H1 (cell line): ENCODE measurements around the gene UROS. TPM values are rescaled to one million over a fixed set of nuclear protein-coding genes. Genes with fewer than 3 reads are reported as not detected.

ENCODE experiments used
- CTCF ChIA-PET: fragments of 300-600 bp; sonication (Branson Sonifier 250); formaldehyde crosslinking; loops from one replicate; lab custom pipeline; 2021; ENCODE audit not compliant: partially characterized antibody; lab: Charles Lee
- POLR2A ChIA-PET: fragments of 300-600 bp; sonication (Branson Sonifier 250); formaldehyde crosslinking; loops from one replicate; lab custom pipeline; 2021; ENCODE audit warnings: inconsistent platforms; ENCODE audit not compliant: partially characterized antibody; lab: Charles Lee
- DNase-seq, 2 experiments: peaks; one replicate each; pipeline versions ENCODE4 v3.0.0 to v3.0.0-alpha.2; 2010 to 2022; ENCODE audit warnings: low spot score in 2 of 2, low read depth in 1 of 2, mixed read lengths in 1 of 2
- FAIRE-seq: peaks from 2 replicates; lab custom pipeline; 2011; peaks lifted over from hg19 to GRCh38; lab: Jason Lieb, UNC
- H2AFZ ChIP-seq: 2 replicates; pipeline ENCODE4 v1.8.1; 2012; ENCODE audit warnings: low read length, inconsistent platforms
- H2AK5ac ChIP-seq: 2 replicates; pipeline ENCODE4 v1.6.1; 2013; ENCODE audit warnings: low read depth, low read length
- H2BK120ac ChIP-seq: replicated peaks from 2 replicates; pipeline ENCODE3; 2013; ENCODE audit warnings: low read depth, low read length, inconsistent platforms
- H2BK12ac ChIP-seq: 2 replicates; pipeline ENCODE4 v1.6.1; 2013; ENCODE audit warnings: low read depth, low read length
- H2BK15ac ChIP-seq: 2 replicates; pipeline ENCODE4 v1.6.1; 2013; ENCODE audit warnings: low read length
- H2BK20ac ChIP-seq: 2 replicates; pipeline ENCODE4 v1.6.1; 2013; ENCODE audit warnings: low read length
- H2BK5ac ChIP-seq: 2 replicates; pipeline ENCODE4 v1.6.1; 2013; ENCODE audit warnings: low read depth, low read length
- H3K14ac ChIP-seq: 2 replicates; pipeline ENCODE4 v1.6.1; 2013; ENCODE audit warnings: inconsistent platforms; ENCODE audit not compliant: insufficient read length
- H3K18ac ChIP-seq: 2 replicates; pipeline ENCODE4 v1.6.1; 2013; ENCODE audit warnings: low read length; ENCODE audit errors: extremely low read depth
- H3K23ac ChIP-seq: 2 replicates; pipeline ENCODE4 v1.6.1; 2013; ENCODE audit warnings: inconsistent platforms; ENCODE audit not compliant: insufficient read length
- H3K23me2 ChIP-seq: 2 replicates; pipeline ENCODE4 v1.6.1; 2013; ENCODE audit warnings: low read depth, low read length
- H3K27ac ChIP-seq: 2 replicates; pipeline ENCODE4 v1.6.1; 2011; ENCODE audit warnings: low read depth, low read length, inconsistent platforms
- H3K27me3 ChIP-seq, 4 experiments: replicated peaks in 1 of 4; 1 replicate in 1 of 4; 2 replicates in 3 of 4; pipeline versions ENCODE4 v1.6.1 to v1.8.1; 2011 to 2013; ENCODE audit warnings: low read length in 3 of 4, mild to moderate bottlenecking in 3 of 4, inconsistent platforms in 2 of 4, mixed read lengths in 2 of 4, moderate library complexity in 1 of 4; ENCODE audit not compliant: control insufficient read depth in 3 of 4, insufficient read depth in 3 of 4; ENCODE audit errors: extremely low read depth in 1 of 4
- H3K36me3 ChIP-seq, 4 experiments: 2 replicates each; pipeline versions ENCODE4 v1.6.1 to v1.8.1; 2011 to 2013; ENCODE audit warnings: mild to moderate bottlenecking in 4 of 4, low read length in 3 of 4, moderate library complexity in 2 of 4, control low read depth in 1 of 4, inconsistent platforms in 1 of 4; ENCODE audit not compliant: insufficient read depth in 4 of 4, control insufficient read depth in 2 of 4
- H3K4ac ChIP-seq: replicated peaks from 2 replicates; pipeline ENCODE3; 2013; ENCODE audit warnings: low read length, low read depth, mixed read lengths, inconsistent platforms; ENCODE audit not compliant: insufficient read length
- H3K4me1 ChIP-seq, 4 experiments: replicated peaks in 1 of 4; 1 replicate in 1 of 4; 2 replicates in 3 of 4; pipeline versions ENCODE4 v1.6.1 to v1.8.1; 2011 to 2013; ENCODE audit warnings: low read length in 3 of 4, inconsistent platforms in 2 of 4, mixed read lengths in 1 of 4; ENCODE audit not compliant: insufficient read depth in 4 of 4, control insufficient read depth in 3 of 4
- H3K4me2 ChIP-seq, 2 experiments: 2 replicates each; pipeline versions ENCODE4 v1.6.1 to v1.8.1; 2011 to 2013; ENCODE audit warnings: low read depth in 2 of 2, low read length in 2 of 2, control low read depth in 1 of 2, inconsistent platforms in 1 of 2, mild to moderate bottlenecking in 1 of 2; ENCODE audit not compliant: insufficient read depth in 1 of 2
- H3K4me3 ChIP-seq, 4 experiments: fragments of 200-600, 300-600 bp in 1 of 4; sonication (generic), shearing (Covaris generic), sonication (Bioruptor Twin) in 1 of 4; 2 replicates each; pipeline versions ENCODE4 v1.5.1 to v1.8.1; 2011 to 2016; ENCODE audit warnings: low read length in 4 of 4, low read depth in 3 of 4, control low read depth in 2 of 4, inconsistent platforms in 2 of 4, mild to moderate bottlenecking in 2 of 4, mixed read lengths in 1 of 4, moderate library complexity in 1 of 4; ENCODE audit not compliant: insufficient read depth in 2 of 4; ENCODE audit errors: extremely low read depth in 1 of 4
- H3K56ac ChIP-seq: replicated peaks from 2 replicates; pipeline ENCODE3; 2013; ENCODE audit warnings: low read depth, mild to moderate bottlenecking, mixed read lengths, low read length, inconsistent platforms; ENCODE audit not compliant: insufficient read length
- H3K79me1 ChIP-seq: 2 replicates; pipeline ENCODE4 v1.6.1; 2013; ENCODE audit warnings: low read depth, low read length, control low read depth
- H3K79me2 ChIP-seq, 2 experiments: 2 replicates each; pipeline versions ENCODE4 v1.6.1 to v1.8.1; 2012 to 2013; ENCODE audit warnings: low read length in 2 of 2, mild to moderate bottlenecking in 2 of 2, inconsistent platforms in 1 of 2; ENCODE audit not compliant: insufficient read depth in 2 of 2, control insufficient read depth in 1 of 2
- H3K9ac ChIP-seq, 4 experiments: replicated peaks in 1 of 4; 1 replicate in 1 of 4; 2 replicates in 3 of 4; pipeline versions ENCODE4 v1.6.1 to v1.8.1; 2011 to 2013; ENCODE audit warnings: low read depth in 3 of 4, low read length in 3 of 4, control low read depth in 2 of 4, mild to moderate bottlenecking in 2 of 4, moderate library complexity in 2 of 4, inconsistent platforms in 1 of 4; ENCODE audit errors: extremely low read depth in 1 of 4
- H3K9me3 ChIP-seq, 2 experiments: 2 replicates each; pipeline versions ENCODE4 v1.6.1 to v1.8.1; 2012 to 2013; ENCODE audit warnings: mild to moderate bottlenecking in 2 of 2, moderate library complexity in 2 of 2, control low read depth in 1 of 2, inconsistent platforms in 1 of 2, low read depth in 1 of 2, low read length in 1 of 2, mixed read lengths in 1 of 2; ENCODE audit not compliant: insufficient read depth in 2 of 2
- H4K20me1 ChIP-seq, 2 experiments: replicated peaks in 1 of 2; 2 replicates each; pipeline versions ENCODE3 to v1.8.1; 2011 to 2013; ENCODE audit warnings: inconsistent platforms in 2 of 2, low read length in 2 of 2, mild to moderate bottlenecking in 1 of 2; ENCODE audit not compliant: insufficient read depth in 2 of 2, control insufficient read depth in 1 of 2
- H4K5ac ChIP-seq: 2 replicates; pipeline ENCODE4 v1.6.1; 2013; ENCODE audit warnings: low read length, low read depth, mixed read lengths, inconsistent platforms; ENCODE audit not compliant: insufficient read length
- H4K8ac ChIP-seq: 2 replicates; pipeline ENCODE4 v1.8.0; 2013; ENCODE audit warnings: mild to moderate bottlenecking, moderate library complexity, low read length, inconsistent platforms; ENCODE audit not compliant: insufficient read depth; ENCODE audit errors: extremely low read depth
- H4K91ac ChIP-seq: replicated peaks from 2 replicates; pipeline ENCODE3; 2013; ENCODE audit warnings: low read length, mixed read lengths, inconsistent platforms; ENCODE audit not compliant: insufficient read length
- BCL11A ChIP-seq, 2 experiments: IDR thresholded peaks; one replicate each; pipeline ENCODE4 v1.6.1; 2011; ENCODE audit warnings: low read depth in 2 of 2, low read length in 2 of 2, mild to moderate bottlenecking in 2 of 2
- CBX8 ChIP-seq: fragments of 300-800, 300-1000 bp; sonication (generic); IDR thresholded peaks from 2 replicates; pipeline ENCODE4 v1.7.1; 2016; ENCODE audit warnings: low read depth, low read length, borderline replicate concordance
- CEBPB ChIP-seq: IDR thresholded peaks from 2 replicates; pipeline ENCODE4 v1.6.1; 2012; ENCODE audit warnings: low read depth, low read length
- GTF2F1 ChIP-seq: IDR thresholded peaks from 2 replicates; pipeline ENCODE4 v1.6.1; 2012; ENCODE audit warnings: low read depth, low read length, improper control_type of control experiment, borderline replicate concordance
- HDAC2 ChIP-seq, 2 experiments: fragments of 300-600 bp in 1 of 2; sonication (generic) in 1 of 2; IDR thresholded peaks; 2 replicates each; pipeline ENCODE4 v1.6.1; 2011 to 2012; ENCODE audit warnings: low read depth in 2 of 2, low read length in 2 of 2, mild to moderate bottlenecking in 2 of 2, moderate library complexity in 2 of 2, borderline replicate concordance in 1 of 2, inconsistent platforms in 1 of 2
- JUN ChIP-seq: IDR thresholded peaks from 2 replicates; pipeline ENCODE4 v1.6.1; 2011; ENCODE audit warnings: low read depth, mild to moderate bottlenecking, improper control_type of control experiment, low read length
- KDM4A ChIP-seq: IDR thresholded peaks from one replicate; pipeline ENCODE4 v1.7.1; 2012; ENCODE audit warnings: low read depth, mild to moderate bottlenecking, moderate library complexity, low read length, inconsistent platforms; ENCODE audit not compliant: severe bottlenecking
- MAFK ChIP-seq: IDR thresholded peaks from 2 replicates; pipeline ENCODE4 v1.6.1; 2012; ENCODE audit warnings: low read depth, mild to moderate bottlenecking, improper control_type of control experiment, low read length
- POLR2A ChIP-seq, 2 experiments: IDR thresholded peaks; 1 replicate in 1 of 2; 2 replicates in 1 of 2; pipeline ENCODE4 v1.6.1; 2011; ENCODE audit warnings: low read depth in 2 of 2, low read length in 2 of 2, mild to moderate bottlenecking in 2 of 2; ENCODE audit errors: control extremely low read depth in 1 of 2
- RAD21 ChIP-seq, 2 experiments: IDR thresholded peaks in 1 of 2; conservative IDR thresholded peaks in 1 of 2; 2 replicates each; pipeline ENCODE4 v1.6.1; 2011; ENCODE audit warnings: low read depth in 2 of 2, low read length in 2 of 2, improper control_type of control experiment in 1 of 2, inconsistent platforms in 1 of 2, mild to moderate bottlenecking in 1 of 2, moderate library complexity in 1 of 2
- RFX5 ChIP-seq: IDR thresholded peaks from 2 replicates; pipeline ENCODE4 v1.6.1; 2011; ENCODE audit warnings: low read depth, low read length, improper control_type of control experiment, borderline replicate concordance
- TAF7 ChIP-seq: optimal IDR thresholded peaks from 2 replicates; pipeline ENCODE3; 2011; ENCODE audit warnings: low read depth, mild to moderate bottlenecking, inconsistent platforms, low read length, moderate library complexity, borderline replicate concordance
- TCF12 ChIP-seq: IDR thresholded peaks from 2 replicates; pipeline ENCODE4 v1.6.1; 2011; ENCODE audit warnings: low read depth, mild to moderate bottlenecking, low read length
- TEAD4 ChIP-seq: IDR thresholded peaks from 2 replicates; pipeline ENCODE4 v1.6.1; 2012; ENCODE audit warnings: low read depth, low read length, inconsistent platforms, mixed read lengths
- ZNF274 ChIP-seq: IDR thresholded peaks from 2 replicates; pipeline ENCODE4 v1.7.0; 2012; ENCODE audit warnings: low read length, borderline replicate concordance; ENCODE audit errors: extremely low read depth
- WGBS, 2 experiments: shearing (Covaris generic) in 1 of 2; methylation state at CpG; one replicate each; pipeline versions ENCODE4 v1.1.6 to v1.1.7; 2013 to 2015; ENCODE audit warnings: low lambda C conversion rate in 2 of 2, mixed read lengths in 2 of 2, inconsistent platforms in 1 of 2, low coverage in 1 of 2, missing lambda C conversion rate in 1 of 2; ENCODE audit not compliant: insufficient replicate concordance in 2 of 2, insufficient coverage in 1 of 2, insufficient read length in 1 of 2; ENCODE audit errors: extremely low coverage in 1 of 2, missing lambda C conversion rate in 1 of 2; 5-methylcytosine and 5-hydroxymethylcytosine counted together
- polyA plus RNA-seq, 7 experiments: library from polyadenylated mRNA; depleted of rRNA in 3 of 7; stranded (reverse) in 5 of 7; unstranded in 2 of 7; fragments of >200 nt in 5 of 7; fragments of 200-250 nt in 2 of 7; gene quantifications; 1 replicate in 5 of 7; 2 replicates in 1 of 7; 4 replicates in 1 of 7; pipeline versions ENCODE4 v1.2.1 to v1.2.3, GENCODE V29; 2011 to 2013; ENCODE audit warnings: missing spikeins in 2 of 7, mixed read lengths in 2 of 7
- total RNA-seq: library from RNA; stranded (reverse); fragmentation: NEBNext Ultra II Directional; extraction: Animal tissue kit (Norgen Biotek cat#: 25700); gene quantifications from 2 replicates; pipeline ENCODE4 v1.2.1, GENCODE V29; 2021

Gene UROS
- total and polyA plus RNA-seq, 2 of the 8 experiments (the other 6 are each of a cell fraction or from before 2014, with no cell fraction given), result 45.6 to 58.0 TPM

DNA sequence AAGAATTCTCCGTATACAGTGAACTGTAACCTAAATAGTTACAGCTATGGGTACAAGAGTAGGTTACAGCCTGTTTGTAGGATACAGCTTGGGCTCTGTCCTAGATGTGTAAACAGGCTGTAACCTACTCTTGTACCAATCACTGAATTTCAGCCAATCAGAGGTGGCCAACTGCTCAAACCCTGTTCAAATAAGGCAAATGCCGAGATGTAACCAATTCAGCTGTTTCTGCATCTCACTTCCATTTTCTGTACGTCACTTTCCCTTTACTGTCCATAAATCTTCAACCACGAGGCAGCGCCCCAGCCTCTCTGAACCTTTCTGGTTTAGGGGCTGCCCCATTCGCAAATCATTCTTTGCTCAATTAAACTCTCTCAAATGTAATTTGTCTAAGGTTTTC, 39.1 kb downstream of the UROS start:
- no peak overlapping the region for H3K27ac ChIP-seq
- H2BK5ac ChIP-seq, result no peak overlapping the region
- no peak overlapping the region for H4K5ac ChIP-seq
- H4K20me1 ChIP-seq, result no peaks in the 10 kb centered on the region
- H2BK12ac ChIP-seq, result no peak overlapping the region
- H4K91ac ChIP-seq, result no peak overlapping the region
- no peak overlapping the region for H2BK20ac ChIP-seq
- H3K9ac ChIP-seq, result no peak overlapping the region
- H2BK120ac ChIP-seq, result no peak overlapping the region
- H3K4ac ChIP-seq, result no peak overlapping the region
- 87% methylated on average over 6 of the region's 6 CpGs; no CpG with 5 or more reads in 1 of the 2 experiments for WGBS, 2 experiments
- H3K14ac ChIP-seq, result no peak overlapping the region
- no peaks in the 10 kb centered on the region; a peak in 1 of 7 replicates for H3K4me1 ChIP-seq
- no peak overlapping the region for H3K18ac ChIP-seq
- no peaks in the 10 kb centered on the region; a peak in 1 of 8 replicates for H3K36me3 ChIP-seq
- H3K56ac ChIP-seq, result no peak overlapping the region
- ChIA-PET POLR2A (interaction anchor here (1.6 to 1.7 kb wide), 2 partner anchors 8 to 13 kb away, joined by 4 to 5 read pairs; no protein-coding TSS in a partner anchor), CTCF (interaction anchor here (1.7 kb wide), 1 partner anchor 13 kb away, joined by 6 read pairs; no protein-coding TSS in a partner anchor)
- no peak overlapping the region for H2AK5ac ChIP-seq
- H3K23ac ChIP-seq, result no peak overlapping the region
- no peaks in the 10 kb centered on the region for H3K79me1 ChIP-seq
- no peaks in the 10 kb centered on the region for H3K27me3 ChIP-seq
- no peak overlapping the region for H3K4me3 ChIP-seq
- DNase-seq (no peak), FAIRE-seq (no peak)
- H3K4me2 ChIP-seq, result no peak overlapping the region
- no peak overlapping the region for H2AFZ ChIP-seq
- H3K79me2 ChIP-seq, result no peaks in the 10 kb centered on the region
- no peaks in the 10 kb centered on the region for H3K23me2 ChIP-seq
- H2BK15ac ChIP-seq, result no peak overlapping the region
- TF ChIP-seq MAFK (no peak), ZNF274 (no peak), TCF12 (no peak), CEBPB (no peak), BCL11A (IDR thresholded peaks at IDR 0.05; ENCODE audit: low read depth in 2 of 2, low read length in 2 of 2) (no peak), TEAD4 (no peak), HDAC2 (IDR thresholded peaks at IDR 0.05; ENCODE audit: borderline replicate concordance in 1 of 2, low read depth in 2 of 2, low read length in 2 of 2) (no peak), RAD21 (IDR thresholded peaks at IDR 0.05 in 1 of 2, conservative IDR thresholded peaks at IDR 0.05 in 1 of 2; ENCODE audit: low read depth in 2 of 2, low read length in 2 of 2) (no peak), POLR2A (IDR thresholded peaks at IDR 0.05; ENCODE audit: control extremely low read depth in 1 of 2, low read depth in 2 of 2, low read length in 2 of 2) (no peak), TAF7 (no peak), KDM4A (no peak), CBX8 (no peak), JUN (no peak), RFX5 (no peak), GTF2F1 (no peak)
- no peak overlapping the region for H4K8ac ChIP-seq
- no peaks in the 10 kb centered on the region for H3K9me3 ChIP-seq
